Ovary (tissue), 9 donors: Measurements from ENCODE around the gene POU2AF1. TPM values are rescaled to one million over a fixed set of nuclear protein-coding genes. Genes with fewer than 3 reads are reported as not detected.

Experiments
- DNase-seq, 5 donors: peaks; one replicate each; pipeline ENCODE4 v3.0.0-alpha.2; 2019 to 2020
- H3K27ac ChIP-seq, 2 donors: fragments of 200-600 bp; one replicate each; pipeline versions ENCODE4 v1.5.1 to v1.8.0; 2019 to 2022
- H3K27me3 ChIP-seq: fragments of 200-600 bp; one replicate; pipeline ENCODE4 v1.8.0; 2022
- H3K36me3 ChIP-seq: fragments of 200-600 bp; sonication (generic); one replicate; pipeline ENCODE4 v1.5.1; 2019
- H3K4me1 ChIP-seq: one replicate; pipeline ENCODE4 v1.8.1; 2013; ENCODE audit warnings: mild to moderate bottlenecking, moderate library complexity; ENCODE audit not compliant: insufficient read depth
- H3K4me3 ChIP-seq: fragments of 200-600 bp; sonication (generic); one replicate; pipeline ENCODE4 v1.5.1; 2017
- H3K9me3 ChIP-seq, 2 donors: fragments of 200-600 bp in 1 of 2; sonication (generic) in 1 of 2; one replicate each; pipeline versions ENCODE4 v1.5.1 to v1.8.1; 2013 to 2019; ENCODE audit warnings: mild to moderate bottlenecking in 1 of 2, moderate library complexity in 1 of 2
- EP300 ChIP-seq: sonication (generic); formaldehyde crosslinking; IDR thresholded peaks from one replicate; pipeline ENCODE4 v1.6.1; 2017; ENCODE audit warnings: antibody characterized with exemption
- POLR2A ChIP-seq: fragments of 450-650 bp; IDR thresholded peaks from one replicate; pipeline ENCODE4 v1.6.1; 2017; ENCODE audit warnings: antibody characterized with exemption, mild to moderate bottlenecking, moderate library complexity
- WGBS, 3 donors: extraction: QIAGEN DNeasy Blood & Tissue Kit in 1 of 3; methylation state at CpG; one replicate each; pipeline versions ENCODE4 v1.1.5 to v1.1.7; 2013 to 2017; 5-methylcytosine and 5-hydroxymethylcytosine counted together
- intact Hi-C, 4 donors: fragments of 100-400 bp; cut with DNase I; formaldehyde crosslinking; loops; one replicate each; pipeline versions ENCODE4 v1.11.0 to v1.15.1; 2022 to 2023
- polyA plus RNA-seq, 2 donors: library from polyadenylated mRNA; stranded (reverse); fragments of 200-250 nt in 1 of 2; fragments of 350-450 nt in 1 of 2; fragmentation: Illumina TruSeq in 1 of 2; extraction: RNeasy Lipid Tissue Mini Kit (QIAGEN cat#74804) in 1 of 2; gene quantifications; one replicate each; pipeline ENCODE4 v1.2.3, GENCODE V29; 2013 to 2014
- total RNA-seq, 7 donors: library from RNA; depleted of rRNA in 2 of 7; stranded (reverse); fragments of >200 nt in 2 of 7; fragmentation: NEBNext Ultra II Directional in 3 of 7; extraction: Animal tissue kit (Norgen Biotek cat#: 25700) in 3 of 7; gene quantifications; one replicate each; pipeline versions ENCODE4 v1.1.0 to v1.2.4, GENCODE V29; 2016 to 2023
- TF ChIP-seq, protein P1 (sequence below), 3 donors: fragments of 450-650 bp in 2 of 3; fragments of 200-600 bp in 1 of 3; IDR thresholded peaks; one replicate each; pipeline versions ENCODE4 v1.5.1 to v1.8.0; 2016 to 2022; ENCODE audit warnings: antibody characterized with exemption in 3 of 3, mild to moderate bottlenecking in 1 of 3
- donor health status: DM: no; HTN: no; CAD: no; lungs with moderate emphysema.
- donor health status: DM: no; HTN: no; CAD: no.
- donor health status: Bipolar disorder and iron deficiency.
- donor health status: DM: yes; HTN: yes; CAD: no.
- donor health status: DM: no; HTN: no; CAD: no.
- donor health status: DM: yes; HTN: yes; CAD: no.

The POU2AF1 gene
- total and polyA plus RNA-seq, 9 donors, result 0.29 to 4.1 (median 0.83) TPM

DNA sequence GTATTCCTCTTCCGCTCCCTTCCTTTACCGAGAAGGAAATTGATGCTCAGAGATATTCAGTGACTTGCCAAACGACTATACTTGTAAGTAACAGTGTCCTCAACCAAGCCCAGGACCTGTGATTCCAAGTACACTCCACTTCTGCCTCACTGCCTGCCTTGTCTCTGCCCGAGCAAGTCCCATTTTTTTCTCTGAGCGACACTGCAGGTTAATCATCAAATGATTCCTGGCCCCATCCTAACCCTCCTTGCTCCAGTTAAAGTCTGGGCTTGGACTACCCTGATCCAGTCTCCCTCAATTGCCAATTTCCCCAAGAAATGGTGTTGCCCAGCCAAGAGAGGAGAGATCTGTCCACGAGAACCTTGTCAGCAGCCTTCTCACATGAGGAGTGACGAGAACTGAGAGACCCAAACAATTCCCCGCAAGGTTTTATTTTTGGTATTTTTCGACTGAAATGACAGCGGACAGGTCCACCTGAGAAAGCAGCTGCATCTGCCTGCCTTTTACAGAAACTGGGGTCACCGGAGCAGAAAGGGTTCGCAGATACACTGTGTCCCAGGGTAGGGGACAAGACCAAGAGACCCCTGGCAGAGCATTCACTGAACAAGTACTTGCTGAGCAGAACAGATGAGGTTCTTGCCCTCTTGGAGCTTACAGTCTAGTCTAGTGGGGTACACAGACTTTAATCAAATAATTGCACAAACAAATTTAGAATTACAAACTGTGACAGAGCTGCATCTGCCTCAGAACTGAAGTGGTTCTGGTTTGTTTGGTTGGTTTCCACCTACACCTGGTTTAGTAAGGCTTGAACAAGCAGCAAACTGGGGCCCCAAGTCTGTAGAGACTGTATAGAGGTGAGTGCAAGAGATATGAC, 11.4 kb downstream of the POU2AF1 start:
- Histone ChIP-seq H3K27me3 (no peaks in the 10 kb centered on the region), H3K9me3 (no peaks in the 10 kb centered on the region), H3K27ac (no peak overlapping the region), H3K4me1 (peaks cover 6% of the 10 kb centered on the region), H3K4me3 (no peak overlapping the region), H3K36me3 (no peaks in the 10 kb centered on the region)
- DNase-seq, result no peak
- intact Hi-C loops, result no loop called here
- TF ChIP-seq EP300 (no peak), POLR2A (no peak)
- TF ChIP-seq, protein P1, sequence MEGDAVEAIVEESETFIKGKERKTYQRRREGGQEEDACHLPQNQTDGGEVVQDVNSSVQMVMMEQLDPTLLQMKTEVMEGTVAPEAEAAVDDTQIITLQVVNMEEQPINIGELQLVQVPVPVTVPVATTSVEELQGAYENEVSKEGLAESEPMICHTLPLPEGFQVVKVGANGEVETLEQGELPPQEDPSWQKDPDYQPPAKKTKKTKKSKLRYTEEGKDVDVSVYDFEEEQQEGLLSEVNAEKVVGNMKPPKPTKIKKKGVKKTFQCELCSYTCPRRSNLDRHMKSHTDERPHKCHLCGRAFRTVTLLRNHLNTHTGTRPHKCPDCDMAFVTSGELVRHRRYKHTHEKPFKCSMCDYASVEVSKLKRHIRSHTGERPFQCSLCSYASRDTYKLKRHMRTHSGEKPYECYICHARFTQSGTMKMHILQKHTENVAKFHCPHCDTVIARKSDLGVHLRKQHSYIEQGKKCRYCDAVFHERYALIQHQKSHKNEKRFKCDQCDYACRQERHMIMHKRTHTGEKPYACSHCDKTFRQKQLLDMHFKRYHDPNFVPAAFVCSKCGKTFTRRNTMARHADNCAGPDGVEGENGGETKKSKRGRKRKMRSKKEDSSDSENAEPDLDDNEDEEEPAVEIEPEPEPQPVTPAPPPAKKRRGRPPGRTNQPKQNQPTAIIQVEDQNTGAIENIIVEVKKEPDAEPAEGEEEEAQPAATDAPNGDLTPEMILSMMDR (IDR thresholded peaks at IDR 0.05), result no peak
- 94 to 95% (median 94%) methylated on average over 12 of the region's 12 CpGs for WGBS, 3 donors

DNA sequence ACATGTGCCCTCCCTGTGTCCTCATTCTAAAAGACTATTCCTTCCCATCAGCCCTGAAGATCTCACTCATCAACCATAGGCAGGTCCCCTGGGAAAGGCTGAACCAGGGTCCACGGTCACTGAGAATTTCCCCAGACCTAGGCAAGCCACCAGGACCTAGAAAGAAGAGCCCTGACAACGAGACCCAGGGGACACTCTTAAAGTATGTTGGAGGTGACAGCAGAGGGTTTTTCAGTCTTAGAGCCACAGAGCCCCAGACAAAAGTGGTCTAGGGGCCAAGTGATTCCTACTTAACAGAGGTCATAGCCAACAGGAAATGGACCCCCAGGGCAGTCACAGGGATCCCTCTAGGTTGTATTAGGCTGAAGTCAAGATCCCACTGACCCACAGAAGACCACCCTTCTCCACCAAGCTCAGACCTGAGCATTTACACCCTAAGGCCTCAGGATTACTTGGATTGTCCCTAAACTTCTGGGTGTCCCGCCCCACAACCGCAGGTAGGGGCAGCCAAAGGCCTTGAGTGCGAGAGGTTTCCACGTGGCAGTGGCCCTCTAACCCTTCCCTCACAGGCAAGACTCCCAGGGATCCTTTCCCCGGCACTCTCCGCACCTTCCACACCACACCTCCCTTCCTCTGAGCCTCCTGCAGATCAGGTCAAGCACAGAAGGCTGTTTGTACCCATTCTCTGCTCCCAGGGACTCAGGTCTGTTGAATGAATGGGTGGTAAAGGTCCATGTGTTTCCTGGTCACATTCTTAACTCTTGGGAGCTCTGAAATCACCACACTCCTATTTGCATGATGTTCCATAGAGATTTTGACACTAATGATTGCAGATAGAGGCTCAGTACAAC, 12.3 kb downstream of the POU2AF1 start:
- Histone ChIP-seq H3K27ac (peak overlapping the region in 1 of 2 donors; percentile 3), H3K27me3 (no peaks in the 10 kb centered on the region), H3K4me1 (peaks cover 6% of the 10 kb centered on the region), H3K9me3 (no peaks in the 10 kb centered on the region), H3K4me3 (no peak overlapping the region), H3K36me3 (no peaks in the 10 kb centered on the region)
- 95 to 97% (median 96%) methylated on average over 8 of the region's 8 CpGs for whole genome bisulfite sequencing, 3 donors
- TF ChIP-seq, protein P1 (IDR thresholded peaks at IDR 0.05), result no peak
- TF ChIP-seq EP300 (no peak), POLR2A (no peak)
- intact Hi-C loops, result no loop called here
- DNase-seq, result no peak

DNA sequence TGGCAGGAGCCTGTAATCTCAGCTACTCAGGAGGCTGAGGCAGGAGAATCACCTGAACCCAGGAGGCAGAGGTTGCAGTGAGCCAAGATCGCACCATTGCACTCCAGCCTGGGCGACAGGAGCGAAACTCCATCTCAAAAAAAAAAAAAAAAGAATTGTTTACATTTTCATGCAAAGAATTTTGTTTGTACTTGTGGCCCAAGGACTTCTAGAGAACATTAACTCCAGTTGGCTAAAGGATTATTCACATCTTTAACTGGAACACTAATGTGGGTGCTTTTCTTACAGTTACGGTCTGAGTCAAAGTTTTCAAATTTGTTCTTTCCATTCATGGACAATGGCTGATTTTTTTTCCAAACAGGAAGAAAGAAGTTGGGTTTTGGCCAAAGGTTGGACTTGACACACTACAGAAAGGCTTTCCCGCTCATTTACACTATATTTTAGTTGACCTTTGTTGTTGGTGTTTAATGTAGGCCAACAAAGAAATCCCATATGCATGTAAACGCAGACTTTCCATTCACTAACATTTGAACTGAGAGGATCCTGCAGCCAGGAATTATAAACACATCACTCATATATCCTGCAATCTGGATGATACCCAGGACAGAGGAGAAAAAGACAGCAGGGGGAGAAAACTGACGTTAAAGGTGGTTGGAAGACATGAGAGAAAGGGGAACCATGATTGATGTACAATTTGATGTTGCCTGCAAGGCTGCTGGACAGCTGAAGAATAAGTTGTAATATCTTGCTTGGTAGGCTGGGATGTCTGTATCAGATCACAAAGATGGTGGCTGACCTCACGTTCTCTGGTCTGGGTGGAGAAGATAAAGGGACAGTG, 13.1 kb downstream of the POU2AF1 start:
- no peaks in the 10 kb centered on the region for H3K36me3 ChIP-seq
- intact Hi-C loops, result no loop called here
- TF ChIP-seq, protein P1 (IDR thresholded peaks at IDR 0.05), result no peak
- no peaks in the 10 kb centered on the region for H3K27me3 ChIP-seq
- DNase-seq, result no peak
- 21 to 34% (median 25%) methylated on average over 8 of the region's 8 CpGs for WGBS, 3 donors
- peak overlapping the region in 1 of 2 donors; percentile 3 for H3K27ac ChIP-seq
- peaks cover 6% of the 10 kb centered on the region for H3K4me1 ChIP-seq
- no peaks in the 10 kb centered on the region for H3K9me3 ChIP-seq
- no peak overlapping the region for H3K4me3 ChIP-seq

DNA sequence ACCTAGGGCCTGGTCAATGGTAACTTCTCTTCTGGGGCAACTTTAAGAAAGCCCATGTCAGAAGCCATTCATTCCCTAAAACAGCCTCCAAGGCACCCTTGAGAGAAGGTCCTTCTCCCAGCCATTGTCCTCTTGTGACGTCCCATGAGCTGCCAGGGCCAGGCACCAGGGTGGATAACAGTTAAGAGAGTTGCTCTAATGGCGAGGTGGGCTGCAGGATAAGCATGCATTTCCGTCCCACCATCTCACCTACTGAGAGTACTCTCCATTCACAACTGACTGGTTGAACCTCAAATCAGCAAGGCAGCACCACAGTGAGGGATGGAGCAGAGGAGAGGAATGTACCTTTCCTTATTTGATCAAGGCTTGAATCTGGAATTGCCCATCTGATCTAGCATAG, 14.6 kb downstream of the POU2AF1 start:
- Histone ChIP-seq H3K27ac (no peak overlapping the region), H3K4me1 (peaks cover 6% of the 10 kb centered on the region), H3K27me3 (no peaks in the 10 kb centered on the region), H3K4me3 (no peak overlapping the region), H3K36me3 (no peaks in the 10 kb centered on the region), H3K9me3 (no peaks in the 10 kb centered on the region)
- no peak for DNase-seq
- 87 to 98% (median 94%) methylated on average over 3 of the region's 3 CpGs for WGBS, 3 donors
- intact Hi-C loops, result loop anchor here in 1 of 4 donors (5.0 kb wide), 1 partner anchor 33 kb away; no protein-coding TSS in a partner anchor
- TF ChIP-seq, protein P1 (IDR thresholded peaks at IDR 0.05), result no peak
- TF ChIP-seq EP300 (no peak), POLR2A (no peak)
